NOMO-1 treated with dmso at 0.1 percent for 144 hours (cell line): ENCODE results near the gene CILP.
"Not testable (repeated sequence)": the region's sequence is repeated elsewhere in the genome, so short reads cannot be mapped to it uniquely, and the experiment has no call there.

Source experiments
- DNase-seq: peaks from one replicate; lab custom pipeline; 2025; ENCODE audit not compliant: unreplicated experiment; lab: John Stamatoyannopoulos, UW

The CILP gene

GRCh38 chr15:65194826-65195547, 16.3 kb downstream of the CILP start:
- no peak for DNase-seq

- DNase-seq, result no peak
Observed at GRCh38 chr15:65192016-65192415, 19.3 kb downstream of the CILP start.

GRCh38 chr15:65189102-65189740, 22.1 kb downstream of the CILP start:
- no peak for DNase-seq

- not testable (repeated sequence) for DNase-seq
Observed at GRCh38 chr15:65188472-65188871, 22.8 kb downstream of the CILP start.

GRCh38 chr15:65184868-65185717, 26.2 kb downstream of the CILP start, which contains the start of gene CLPX:
Gene CLPX, minus strand, starts transcription at chr15:65185342. Its CDS starts 189 bp downstream, at chr15:65185153.
- peak; percentile 92 for DNase-seq

- no peak for DNase-seq
Observed at GRCh38 chr15:65184305-65184867, 26.9 kb downstream of the CILP start.

- DNase-seq, result no peak
Observed at GRCh38 chr15:65183865-65184159, 27.5 kb downstream of the CILP start.

GRCh38 chr15:65182538-65182937, 28.7 kb downstream of the CILP start:
- no peak for DNase-seq

GRCh38 chr15:65181582-65182353, 29.5 kb downstream of the CILP start:
- DNase-seq, result not testable (repeated sequence)

- no peak for DNase-seq
Observed at GRCh38 chr15:65180167-65180566, 31.1 kb downstream of the CILP start.

GRCh38 chr15:65177901-65178300, 33.4 kb downstream of the CILP start:
- no peak for DNase-seq

- no peak for DNase-seq
Observed at GRCh38 chr15:65176056-65176455, 35.2 kb downstream of the CILP start.

- no peak for DNase-seq
Observed at GRCh38 chr15:65175511-65175910, 35.8 kb downstream of the CILP start.

- no peak for DNase-seq
Observed at GRCh38 chr15:65174509-65174908, 36.8 kb downstream of the CILP start.

GRCh38 chr15:65172531-65172930, 38.7 kb downstream of the CILP start:
- no peak for DNase-seq

GRCh38 chr15:65171428-65171827, 39.8 kb downstream of the CILP start:
- no peak for DNase-seq

GRCh38 chr15:65165875-65166274, 45.4 kb downstream of the CILP start:
- no peak for DNase-seq

GRCh38 chr15:65164139-65164538, 47.1 kb downstream of the CILP start:
- no peak for DNase-seq

- DNase-seq, result no peak
Observed at GRCh38 chr15:65163041-65163440, 48.2 kb downstream of the CILP start.

GRCh38 chr15:65156692-65157091, 54.6 kb downstream of the CILP start:
- DNase-seq, result no peak

- no peak for DNase-seq
Observed at GRCh38 chr15:65154720-65155119, 56.6 kb downstream of the CILP start.
